ENCODE data around the gene CAV2. TPM values are rescaled to one million over a fixed set of nuclear protein-coding genes. Genes with fewer than 3 reads are reported as not detected.

Gene CAV2
- total RNA-seq, 2 donors from 2014 or later = 5.2 to 7.4 TPM

- H3K9me3 Mint-ChIP-seq = no peaks in the 10 kb centered on the region
- H3K27me3 ChIP-seq (ENCODE audit: control insufficient read depth, insufficient read depth, low read length, poor library complexity, severe bottlenecking) = no peaks in the 10 kb centered on the region
- no peaks in the 10 kb centered on the region for H3K4me1 ChIP-seq (ENCODE audit: control insufficient read depth, insufficient read depth, low read length)
- H3K27me3 Mint-ChIP-seq (ENCODE audit: insufficient read depth) = no peaks in the 10 kb centered on the region
- H3K4me3 Mint-ChIP-seq = no peak overlapping the region
- no peak overlapping the region for H3K9ac ChIP-seq (ENCODE audit: extremely low read depth, low read length, poor library complexity, severe bottlenecking)
- no peak overlapping the region for H3K27ac Mint-ChIP-seq
- H3K4me3 ChIP-seq (ENCODE audit: low read length) = no peak overlapping the region
- no peak for DNase-seq
- WGBS, 2 experiments (ENCODE audit: insufficient coverage in 1 of 2, insufficient read length in 1 of 2) = 92 to 95% methylated on average over 11 of the region's 11 CpGs
- H3K4me1 Mint-ChIP-seq = peaks cover 15% of the 10 kb centered on the region
- H3K36me3 ChIP-seq (ENCODE audit: control insufficient read depth, insufficient read depth, low read length) = no peaks in the 10 kb centered on the region
- no peaks in the 10 kb centered on the region for H3K9me3 ChIP-seq (ENCODE audit: control insufficient read depth, low read length)
- H3K36me3 Mint-ChIP-seq (ENCODE audit: low read depth) = no peaks in the 10 kb centered on the region
- H3K27ac ChIP-seq (ENCODE audit: low read depth, low read length) = no peak overlapping the region
- TF ChIP-seq CTCF (conservative IDR thresholded peaks at IDR 0.05) = no peak
Observed at GRCh38 chr7:116546054-116546453, 46.5 kb downstream of the CAV2 start.

DNA sequence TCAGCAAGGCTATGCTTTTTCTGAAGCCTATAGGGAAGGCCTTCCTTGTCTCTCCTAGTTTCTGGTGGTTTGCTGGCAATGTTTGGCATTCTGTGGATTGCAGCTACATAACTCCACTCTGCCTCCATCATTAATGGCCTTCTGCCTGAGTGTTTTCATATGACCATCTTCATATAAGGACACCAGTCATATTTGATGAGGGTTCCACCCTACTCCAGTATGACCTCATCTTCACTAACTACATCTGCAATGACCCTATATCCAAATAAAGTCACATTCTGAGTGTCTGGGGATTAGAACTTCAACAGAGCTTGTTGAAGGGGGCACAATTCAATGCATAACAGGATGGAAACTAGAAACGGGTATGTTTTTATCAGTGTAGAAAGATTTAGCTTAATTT is 47.4 kb downstream of the CAV2 start:
- H3K4me3 ChIP-seq (ENCODE audit: low read length) = no peak overlapping the region
- Mint-ChIP-seq H3K4me3 (no peak overlapping the region), H3K27ac (no peak overlapping the region), H3K9me3 (no peaks in the 10 kb centered on the region), H3K27me3 (ENCODE audit: insufficient read depth) (no peaks in the 10 kb centered on the region), H3K36me3 (ENCODE audit: low read depth) (no peaks in the 10 kb centered on the region), H3K4me1 (peaks cover 8% of the 10 kb centered on the region)
- no peaks in the 10 kb centered on the region for H3K36me3 ChIP-seq (ENCODE audit: control insufficient read depth, insufficient read depth, low read length)
- no peaks in the 10 kb centered on the region for H3K9me3 ChIP-seq (ENCODE audit: control insufficient read depth, low read length)
- H3K9ac ChIP-seq (ENCODE audit: extremely low read depth, low read length, poor library complexity, severe bottlenecking) = no peak overlapping the region
- no peaks in the 10 kb centered on the region for H3K27me3 ChIP-seq (ENCODE audit: control insufficient read depth, insufficient read depth, low read length, poor library complexity, severe bottlenecking)
- no peak for TF ChIP-seq CTCF (conservative IDR thresholded peaks at IDR 0.05)
- no peak overlapping the region for H3K27ac ChIP-seq (ENCODE audit: low read depth, low read length)
- no peak for DNase-seq
- 100% methylated on average over 1 of the region's 1 CpG; no CpG with 5 or more reads in 1 of the 2 experiments for WGBS, 2 experiments (ENCODE audit: insufficient coverage in 1 of 2, insufficient read length in 1 of 2)
- H3K4me1 ChIP-seq (ENCODE audit: control insufficient read depth, insufficient read depth, low read length) = no peaks in the 10 kb centered on the region

- H3K9me3 Mint-ChIP-seq = no peaks in the 10 kb centered on the region
- no peaks in the 10 kb centered on the region for H3K36me3 Mint-ChIP-seq (ENCODE audit: low read depth)
Observed at GRCh38 chr7:116547347-116547746, 47.8 kb downstream of the CAV2 start.

More at GRCh38 chr7:116547347-116547746, 47.8 kb downstream of the CAV2 start:
- H3K36me3 ChIP-seq (ENCODE audit: control insufficient read depth, insufficient read depth, low read length) = no peaks in the 10 kb centered on the region
- Mint-ChIP-seq H3K4me1 (peaks cover 7% of the 10 kb centered on the region), H3K27ac (no peak overlapping the region), H3K27me3 (ENCODE audit: insufficient read depth) (no peaks in the 10 kb centered on the region), H3K4me3 (no peak overlapping the region)
- no peak for TF ChIP-seq CTCF (conservative IDR thresholded peaks at IDR 0.05)
- no peaks in the 10 kb centered on the region for H3K9me3 ChIP-seq (ENCODE audit: control insufficient read depth, low read length)
- H3K4me3 ChIP-seq (ENCODE audit: low read length) = no peak overlapping the region
- no peak for DNase-seq
- H3K27ac ChIP-seq (ENCODE audit: low read depth, low read length) = no peak overlapping the region
- H3K4me1 ChIP-seq (ENCODE audit: control insufficient read depth, insufficient read depth, low read length) = no peaks in the 10 kb centered on the region
- no peaks in the 10 kb centered on the region for H3K27me3 ChIP-seq (ENCODE audit: control insufficient read depth, insufficient read depth, low read length, poor library complexity, severe bottlenecking)
- H3K9ac ChIP-seq (ENCODE audit: extremely low read depth, low read length, poor library complexity, severe bottlenecking) = no peak overlapping the region
- WGBS, 2 experiments (ENCODE audit: insufficient coverage in 1 of 2, insufficient read length in 1 of 2) = 91 to 100% methylated on average over 1 to 2 of the region's 2 CpGs

Measured in endodermal cell (in vitro differentiated cells).